NCI-H524 treated with DMSO at 0.1 percent for 48 hours (cell line): ENCODE results near the gene OTOA.
"Not testable (repeated sequence)": the region's sequence is repeated elsewhere in the genome, so short reads cannot be mapped to it uniquely, and the experiment has no call there.

Source experiments
- DNase-seq: peaks from one replicate; lab custom pipeline; 2025; lab: John Stamatoyannopoulos, UW

Gene OTOA

GRCh38 chr16:21641916-21642315, 21.9 kb upstream of the OTOA start:
- no peak for DNase-seq

- no peak for DNase-seq
Measured at GRCh38 chr16:21642861-21643260, 20.9 kb upstream of the OTOA start.

GRCh38 chr16:21643785-21644184, 20.0 kb upstream of the OTOA start:
- DNase-seq, result no peak

- DNase-seq, result no peak
Measured at GRCh38 chr16:21644674-21645073, 19.1 kb upstream of the OTOA start.

GRCh38 chr16:21645261-21645721, 18.5 kb upstream of the OTOA start:
- no peak for DNase-seq

- DNase-seq, result no peak
Measured at GRCh38 chr16:21646091-21646490, 17.7 kb upstream of the OTOA start.

GRCh38 chr16:21646721-21647561, 16.8 kb upstream of the OTOA start:
- no peak for DNase-seq

- DNase-seq, result no peak
Measured at GRCh38 chr16:21647562-21648164, 16.1 kb upstream of the OTOA start.

GRCh38 chr16:21649826-21650406, 13.9 kb upstream of the OTOA start:
- DNase-seq, result not testable (repeated sequence)

- no peak for DNase-seq
Measured at GRCh38 chr16:21650521-21650920, 13.2 kb upstream of the OTOA start.

- no peak for DNase-seq
Measured at GRCh38 chr16:21651515-21651914, 12.3 kb upstream of the OTOA start.

- DNase-seq, result no peak
Measured at GRCh38 chr16:21652453-21652852, 11.3 kb upstream of the OTOA start, which contains the start of gene IGSF6. IGSF6 (minus strand) TSS chr16:21652608; CDS start chr16:21652598, 10 bp downstream.

- no peak for DNase-seq
Measured at GRCh38 chr16:21653571-21653970, 10.2 kb upstream of the OTOA start.

- DNase-seq, result no peak
Measured at GRCh38 chr16:21654466-21654865, 9.3 kb upstream of the OTOA start.

- no peak for DNase-seq
Measured at GRCh38 chr16:21654881-21655280, 8.9 kb upstream of the OTOA start.

- no peak for DNase-seq
Measured at GRCh38 chr16:21656795-21657768, 6.7 kb upstream of the OTOA start.

- no peak for DNase-seq
Measured at GRCh38 chr16:21659124-21659523, 4.6 kb upstream of the OTOA start.

- DNase-seq, result no peak
Measured at GRCh38 chr16:21664801-21665492, 1.2 kb downstream of the OTOA start.

GRCh38 chr16:21666772-21667171, 3.0 kb downstream of the OTOA start:
- no peak for DNase-seq

- no peak for DNase-seq
Measured at GRCh38 chr16:21667575-21667974, 3.8 kb downstream of the OTOA start.

GRCh38 chr16:21673469-21673868, 9.7 kb downstream of the OTOA start:
- no peak for DNase-seq
